Stimulated activated CD4-positive, alpha-beta T cell treated with anti-CD3 and anti-CD28 coated beads, Interleukin-15, amount 100 ng/mL, for 48 hours (primary cell): ENCODE results near the gene LRRC4C.

Source experiments
- DNase-seq, 2 donors: peaks; one replicate each; pipeline ENCODE4 v3.0.0-alpha.2; 2020; ENCODE audit warnings: low read depth in 2 of 2

LRRC4C gene

DNA sequence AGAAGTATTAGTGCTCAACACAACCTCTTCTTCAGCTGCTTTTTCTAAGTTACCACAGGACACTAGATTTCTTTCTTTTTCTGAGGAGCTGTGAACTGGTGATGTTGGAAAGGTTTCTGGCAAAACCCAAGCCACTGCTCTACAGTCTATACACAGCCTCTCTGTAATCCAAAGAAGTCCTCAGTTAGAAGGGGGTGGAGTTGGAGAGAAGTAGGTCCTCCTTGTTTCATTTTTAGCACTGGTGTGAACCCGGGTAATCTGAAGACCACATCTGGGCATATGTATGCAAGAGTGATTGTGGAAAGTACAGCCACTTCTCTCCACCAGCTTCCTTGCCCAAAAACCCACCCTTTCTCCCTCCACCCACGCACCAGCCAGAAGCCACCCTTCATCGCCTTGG is 1168.1 kb downstream of the LRRC4C start:
- DNase-seq, result no peak

DNA sequence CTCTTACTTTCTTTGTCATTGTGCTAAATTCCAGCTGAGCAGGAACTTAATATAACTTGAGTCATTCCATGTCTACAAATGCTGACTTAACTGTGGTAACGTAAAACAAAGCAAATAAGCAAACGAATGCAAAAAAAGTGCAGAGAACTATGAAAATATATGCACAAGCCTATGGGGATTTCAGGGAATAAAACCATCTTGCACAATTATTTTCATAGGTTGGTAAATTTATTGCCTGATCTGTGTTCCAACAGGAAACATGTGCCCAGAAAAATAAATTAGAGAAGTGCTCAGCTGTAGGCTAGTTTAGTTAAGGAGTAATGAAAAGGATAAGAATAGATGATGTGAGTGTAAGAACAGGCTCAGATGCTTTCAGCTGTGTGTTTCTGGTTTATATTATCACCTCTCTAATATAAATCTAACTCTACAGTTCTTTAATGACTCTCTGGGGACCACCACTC is 1169.3 kb downstream of the LRRC4C start:
- no peak for DNase-seq

DNA sequence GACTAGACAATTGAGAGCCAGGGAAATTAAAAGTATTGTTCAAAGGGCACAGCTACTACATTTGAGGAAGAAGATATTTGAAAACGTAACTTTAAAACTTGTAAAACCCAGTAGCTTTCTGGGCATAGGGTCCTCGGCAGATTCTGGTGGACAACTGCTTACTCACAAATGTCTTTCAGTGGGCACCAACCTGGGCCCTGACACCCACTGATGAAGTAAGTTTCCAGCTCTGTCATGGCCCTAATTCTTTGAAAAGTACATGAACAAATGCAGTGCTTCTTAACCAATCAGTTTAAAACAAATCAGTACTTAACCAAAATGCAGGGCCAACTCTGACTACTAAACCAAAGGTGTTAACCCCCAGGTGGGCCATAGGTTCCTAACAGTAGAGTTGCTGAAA is 1170.1 kb downstream of the LRRC4C start:
- no peak for DNase-seq

DNA sequence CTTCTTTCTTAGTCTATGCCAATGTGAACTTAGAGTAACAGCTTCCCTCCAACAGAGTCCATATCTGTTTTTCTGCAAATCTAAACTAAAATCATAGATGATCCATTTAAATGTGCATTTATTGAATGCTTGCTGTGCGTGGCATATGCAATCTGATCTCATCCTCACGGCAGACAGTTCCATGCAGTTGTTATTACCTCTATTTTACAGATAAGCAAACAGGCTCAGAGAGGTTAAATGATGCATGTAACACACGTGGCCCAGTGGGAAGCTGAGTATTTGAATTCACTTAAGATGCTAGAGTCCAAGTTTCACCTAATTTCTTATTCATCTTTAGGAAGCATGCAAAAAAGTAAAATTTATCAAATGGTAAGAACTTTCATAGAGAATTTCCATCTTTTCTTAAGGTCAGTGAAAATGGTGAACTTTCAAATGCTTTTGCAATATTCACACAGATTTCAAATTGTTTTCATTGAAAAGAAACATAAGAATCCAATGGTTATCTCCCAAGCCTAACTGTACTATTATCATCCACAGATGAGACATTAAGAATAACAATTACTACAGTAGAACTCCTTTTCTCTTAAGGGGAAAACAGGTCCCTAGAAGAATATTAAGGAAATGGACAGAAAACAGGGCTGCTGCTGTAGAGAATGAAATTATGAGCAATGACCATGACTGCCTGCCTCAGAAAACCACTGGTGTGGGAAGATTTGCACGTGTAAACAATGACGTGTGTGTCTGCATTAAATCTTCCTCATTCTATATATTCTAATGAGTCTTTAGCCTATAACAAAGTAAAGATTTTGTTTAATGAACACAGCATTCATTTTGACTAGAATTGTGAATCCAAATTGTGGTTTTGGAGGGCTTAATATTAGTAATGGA is 1171.3 kb downstream of the LRRC4C start:
- no peak for DNase-seq

DNA sequence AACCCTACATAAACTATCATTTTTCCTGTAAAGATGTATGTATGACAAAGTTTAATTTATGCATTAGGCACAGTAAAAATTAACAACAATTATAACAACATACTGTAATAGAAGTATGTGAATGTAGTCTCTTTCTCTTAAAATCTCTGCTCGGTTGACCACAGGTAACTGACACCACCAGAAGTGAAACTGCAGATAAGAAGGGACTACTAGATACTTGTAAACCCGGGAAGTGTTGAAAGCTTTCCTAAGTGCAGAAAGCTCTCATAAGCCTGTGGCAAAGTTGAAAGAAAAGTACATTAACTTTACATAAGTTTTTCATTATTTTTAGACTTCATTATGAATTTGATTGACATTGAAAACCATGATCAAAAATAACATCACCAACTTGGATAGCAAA is 1173.3 kb downstream of the LRRC4C start:
- no peak for DNase-seq

DNA sequence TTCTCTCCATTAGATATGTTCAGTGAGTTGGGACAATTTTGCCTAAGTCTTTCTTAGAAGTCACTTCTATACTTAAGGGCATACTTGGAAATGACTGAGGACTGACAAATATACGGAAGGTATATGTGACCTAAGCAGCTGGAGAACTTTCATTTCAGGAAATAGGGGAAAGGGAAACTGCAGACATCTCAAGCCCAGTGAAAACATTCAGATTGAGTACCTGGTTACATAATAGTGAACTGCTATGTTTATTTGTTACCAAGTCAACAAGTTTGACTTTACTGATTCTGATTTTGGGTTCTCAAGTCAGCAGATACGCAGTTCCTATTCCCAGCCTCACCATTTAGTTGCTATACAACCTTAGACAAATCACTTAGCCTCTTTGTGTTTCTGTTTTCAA is 1173.9 kb downstream of the LRRC4C start:
- no peak for DNase-seq

DNA sequence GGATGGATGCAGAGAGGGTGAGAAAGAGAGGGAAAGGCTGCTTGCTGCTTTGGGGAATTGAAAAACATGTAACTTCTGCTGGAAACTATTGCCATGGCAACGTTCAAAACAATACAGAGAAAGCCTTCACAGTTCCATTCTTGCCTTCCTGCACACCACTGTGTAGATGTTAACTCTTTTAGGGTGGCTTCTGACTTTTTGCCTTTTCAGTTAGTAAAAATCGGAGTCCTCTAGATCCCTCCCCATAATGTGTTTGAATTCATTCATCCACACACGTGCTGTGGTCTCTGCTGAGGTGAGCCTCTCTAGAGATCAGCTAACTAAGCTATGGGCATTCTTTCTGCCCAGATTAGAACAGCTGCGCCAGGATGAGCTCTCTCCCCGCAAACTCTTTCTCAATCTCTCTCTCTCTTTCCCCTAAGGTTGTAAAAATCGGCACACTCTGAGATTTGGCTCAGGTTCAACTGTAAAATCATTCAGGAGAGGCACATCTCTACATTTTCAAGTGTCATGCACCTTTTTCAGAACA is 1178.3 kb downstream of the LRRC4C start:
- no peak for DNase-seq

DNA sequence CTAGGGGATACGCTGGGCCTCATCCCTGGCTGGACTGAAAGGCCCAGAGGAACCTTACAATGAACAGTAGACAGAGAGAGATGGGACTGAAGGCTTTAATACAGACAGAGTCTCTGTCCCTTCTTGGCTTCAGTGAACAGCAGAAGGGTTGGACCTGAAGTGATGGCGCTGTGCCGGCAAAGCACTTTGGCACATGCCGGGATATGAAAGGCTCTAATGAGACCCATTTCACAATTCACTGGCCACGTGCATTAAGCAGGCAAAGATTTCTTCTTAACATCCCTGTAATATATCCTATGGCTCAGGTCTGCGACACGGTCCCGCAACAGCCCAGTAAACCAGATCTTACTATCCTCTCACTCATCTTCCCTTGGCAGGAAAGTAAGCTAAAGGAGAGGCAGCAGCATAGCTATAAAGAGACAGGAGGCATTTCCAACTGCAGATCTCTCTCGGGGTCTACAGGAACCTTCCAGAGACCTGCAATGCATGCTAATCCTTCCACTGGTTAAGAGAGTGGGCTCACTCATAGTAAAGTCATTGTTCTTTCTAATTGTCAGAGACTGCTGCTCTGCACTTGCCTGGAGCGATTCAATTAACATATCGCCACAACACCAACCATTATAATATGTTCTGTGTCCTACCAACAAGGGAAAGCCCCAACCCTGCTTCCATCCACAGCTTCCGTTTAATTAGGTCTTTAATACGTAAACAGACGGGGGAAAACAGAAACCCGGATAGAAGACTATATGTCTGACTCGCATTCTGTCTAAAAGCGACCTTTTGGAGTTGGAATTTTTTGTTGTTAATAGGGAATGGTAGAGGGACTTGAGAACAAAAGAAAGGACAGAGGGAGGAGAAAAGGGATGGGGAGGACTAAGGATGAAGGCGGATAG is 1179.0 kb downstream of the LRRC4C start:
- no peak for DNase-seq

DNA sequence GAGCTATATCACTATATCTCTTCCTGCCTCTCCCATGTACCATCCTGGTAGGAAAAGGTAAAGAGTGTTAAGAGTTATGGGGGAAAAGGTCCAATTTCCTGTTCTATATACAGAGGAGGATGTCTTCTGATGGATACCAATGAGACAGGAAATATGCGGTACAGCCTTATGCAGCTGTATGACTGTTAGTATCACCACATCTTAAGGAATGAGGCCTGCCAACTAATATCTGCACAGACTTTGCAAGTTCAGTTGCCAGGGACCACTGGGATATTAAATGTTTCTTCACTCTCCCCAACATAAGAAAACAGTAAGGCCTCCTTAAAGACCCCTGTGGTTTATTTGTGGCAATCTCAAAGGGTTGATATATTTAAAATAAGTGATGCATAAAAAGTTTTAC is 1182.5 kb downstream of the LRRC4C start:
- no peak for DNase-seq

DNA sequence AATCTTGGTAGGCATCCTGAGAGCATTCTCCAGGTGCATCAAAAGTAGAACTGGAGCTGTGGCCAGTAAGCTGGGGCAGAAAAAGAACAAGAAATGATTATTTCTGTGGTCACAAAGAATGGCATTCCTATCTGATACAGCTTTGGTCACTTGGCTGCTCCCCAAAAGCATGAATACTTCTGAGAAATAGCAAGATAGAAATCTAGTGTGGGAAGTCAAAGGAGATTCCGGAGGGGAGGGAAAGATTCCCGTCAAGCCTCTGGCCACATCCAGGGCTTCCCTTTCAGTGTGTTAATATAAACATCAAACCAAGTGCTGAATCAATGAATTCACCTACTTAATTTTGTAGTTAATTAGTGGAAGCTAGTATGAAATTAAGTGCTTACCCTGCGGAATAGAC is 1185.4 kb downstream of the LRRC4C start:
- DNase-seq, result no peak

DNA sequence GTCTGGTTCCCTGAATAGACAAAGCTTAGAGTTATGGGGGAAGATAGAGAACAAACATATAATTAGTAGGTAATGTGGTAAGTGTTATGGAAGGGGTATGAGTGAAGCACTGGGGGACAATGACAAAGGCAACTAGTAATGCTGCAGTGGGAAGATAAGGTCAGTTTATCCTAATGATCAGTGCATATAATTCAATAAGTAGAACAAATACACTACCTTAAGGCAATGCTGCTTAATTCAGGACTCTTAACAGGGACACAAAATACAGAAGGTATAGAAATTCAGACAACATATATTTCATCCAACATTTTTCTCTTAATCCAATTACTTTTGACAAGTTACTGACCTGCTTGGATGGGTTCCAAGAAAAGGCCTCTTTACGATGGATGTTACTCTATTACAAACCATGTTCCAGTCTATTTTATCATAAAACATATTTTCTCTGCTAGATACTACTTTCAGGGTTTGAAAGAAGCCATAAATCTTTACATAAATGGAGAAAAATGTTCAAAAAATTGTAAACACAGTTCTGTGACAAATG is 1186.2 kb downstream of the LRRC4C start:
- DNase-seq, result no peak

DNA sequence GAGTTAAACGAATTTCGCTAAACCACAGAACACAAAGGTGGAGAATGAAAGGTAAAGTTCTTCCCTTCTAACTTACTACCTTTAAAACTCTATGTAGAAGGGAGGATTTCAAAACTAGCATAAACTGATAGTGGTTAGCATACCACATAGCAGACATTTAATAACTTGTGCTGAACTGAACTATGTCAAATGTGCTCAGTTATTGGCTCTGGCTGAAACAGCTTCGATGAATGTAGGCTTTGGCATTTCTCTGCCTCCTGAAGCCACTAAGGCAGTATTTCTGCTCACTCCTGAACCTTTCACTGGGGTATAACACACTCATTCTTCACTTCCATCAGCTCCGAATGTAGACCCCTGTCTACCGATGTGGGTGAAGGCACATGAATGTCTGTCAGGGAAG is 1188.1 kb downstream of the LRRC4C start:
- no peak for DNase-seq

DNA sequence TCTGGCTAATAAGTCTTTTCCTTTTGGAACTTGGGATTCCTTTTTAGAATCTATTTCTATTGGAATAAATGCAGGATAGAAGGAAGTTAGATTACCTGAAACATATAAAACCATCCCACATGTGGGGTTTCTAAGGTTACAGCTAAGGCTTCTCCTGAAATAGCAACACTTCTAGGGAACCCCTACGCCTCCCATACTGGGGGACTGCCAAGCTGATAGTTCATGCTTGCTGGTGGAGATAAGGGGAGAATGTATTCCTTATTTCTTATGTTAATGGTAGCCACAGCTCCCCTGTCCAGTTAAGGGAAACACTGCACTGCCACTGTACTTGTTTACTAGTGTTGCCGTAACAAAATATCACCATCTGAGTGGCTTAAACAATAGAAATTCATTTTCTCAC is 1189.6 kb downstream of the LRRC4C start:
- DNase-seq, result no peak

DNA sequence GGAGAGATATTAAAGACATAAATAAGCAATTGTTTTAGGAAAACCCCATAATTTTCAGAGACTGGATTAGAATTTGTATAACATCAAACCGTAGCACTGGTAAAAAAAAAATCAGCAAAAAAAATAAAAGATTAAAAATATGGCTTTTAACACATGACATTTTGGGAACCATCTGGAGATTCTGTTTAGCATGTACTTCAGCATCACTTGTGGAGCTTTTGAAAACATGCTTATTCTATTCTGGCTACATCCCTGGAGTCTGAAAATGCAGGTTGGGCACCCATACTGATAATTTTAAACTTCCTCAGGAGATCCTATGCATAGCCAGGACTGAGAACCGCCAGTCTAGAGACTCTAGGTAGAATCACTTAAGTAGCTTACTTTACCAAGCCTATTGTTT is 1190.9 kb downstream of the LRRC4C start:
- DNase-seq, result no peak

DNA sequence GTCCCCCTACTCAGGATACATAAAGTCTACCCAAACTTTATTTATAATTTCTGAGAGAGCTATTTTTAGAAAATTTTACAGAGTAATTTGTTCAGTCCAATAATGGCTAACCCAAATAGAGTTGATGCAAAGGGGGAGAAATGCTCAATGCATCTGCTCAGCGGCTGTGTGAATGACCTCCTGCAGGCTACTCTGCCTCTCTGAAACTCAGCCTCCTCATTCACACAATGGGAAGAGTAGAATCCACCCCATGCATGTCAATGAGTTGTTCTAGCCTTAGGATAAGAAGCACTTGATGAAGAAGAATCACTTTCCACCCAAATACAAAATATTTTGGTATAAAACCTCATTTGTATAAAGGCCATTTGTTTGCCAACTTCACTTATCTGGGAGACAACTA is 1204.0 kb downstream of the LRRC4C start:
- DNase-seq, result no peak

DNA sequence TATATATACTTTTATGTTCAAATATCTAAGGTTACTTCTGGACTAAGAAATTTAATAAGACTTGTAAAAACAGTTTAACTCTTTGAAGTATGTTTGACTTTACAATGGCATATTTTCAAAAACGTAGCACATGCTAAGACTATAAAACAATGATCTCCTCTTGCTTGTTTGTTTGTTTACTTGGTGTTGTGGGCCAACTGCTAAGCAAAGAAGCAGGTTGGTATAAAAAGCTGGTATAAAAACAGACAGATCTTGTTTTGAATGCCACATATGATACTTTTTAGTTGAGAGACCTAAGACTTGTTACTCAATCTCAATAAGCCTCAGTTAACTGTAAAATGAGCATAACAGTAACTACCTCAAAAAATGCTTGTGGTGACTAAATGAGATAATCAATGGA is 1206.3 kb downstream of the LRRC4C start:
- no peak for DNase-seq

DNA sequence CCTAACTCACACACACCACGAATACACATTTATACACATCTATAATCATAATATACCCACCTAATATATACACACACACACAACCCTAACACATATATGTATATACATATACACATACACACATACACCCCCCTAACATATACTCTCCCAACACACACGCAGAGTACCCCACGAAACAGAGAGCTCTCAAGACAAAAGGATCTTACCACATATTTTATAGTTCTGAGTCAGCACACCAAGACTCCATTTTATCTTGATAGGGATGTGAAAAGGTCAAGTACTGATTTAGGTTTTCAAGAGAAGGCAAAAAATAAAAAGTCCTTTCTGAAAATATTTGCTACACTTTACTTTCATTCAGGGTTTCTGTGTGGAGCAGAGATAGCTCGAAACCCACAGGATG is 1207.2 kb downstream of the LRRC4C start:
- no peak for DNase-seq

DNA sequence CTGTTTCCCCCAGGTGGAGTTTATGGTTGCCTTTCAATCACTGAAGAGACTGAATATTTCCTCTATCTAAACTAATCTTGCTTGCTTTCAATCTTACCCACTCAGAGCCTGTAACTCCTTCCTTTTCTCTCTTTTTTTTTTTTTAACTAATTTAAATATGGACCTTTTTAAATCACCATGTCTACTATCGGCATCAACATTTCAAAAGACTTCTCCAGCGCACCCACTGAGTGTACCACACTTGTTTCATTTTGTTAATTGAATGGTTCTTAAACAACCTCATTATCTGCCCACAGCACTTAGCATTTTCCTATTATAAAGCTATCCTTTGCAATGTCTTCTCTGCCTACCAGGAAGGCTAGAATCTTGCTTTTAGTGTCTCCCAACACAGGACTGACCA is 1212.5 kb downstream of the LRRC4C start:
- DNase-seq, result no peak

DNA sequence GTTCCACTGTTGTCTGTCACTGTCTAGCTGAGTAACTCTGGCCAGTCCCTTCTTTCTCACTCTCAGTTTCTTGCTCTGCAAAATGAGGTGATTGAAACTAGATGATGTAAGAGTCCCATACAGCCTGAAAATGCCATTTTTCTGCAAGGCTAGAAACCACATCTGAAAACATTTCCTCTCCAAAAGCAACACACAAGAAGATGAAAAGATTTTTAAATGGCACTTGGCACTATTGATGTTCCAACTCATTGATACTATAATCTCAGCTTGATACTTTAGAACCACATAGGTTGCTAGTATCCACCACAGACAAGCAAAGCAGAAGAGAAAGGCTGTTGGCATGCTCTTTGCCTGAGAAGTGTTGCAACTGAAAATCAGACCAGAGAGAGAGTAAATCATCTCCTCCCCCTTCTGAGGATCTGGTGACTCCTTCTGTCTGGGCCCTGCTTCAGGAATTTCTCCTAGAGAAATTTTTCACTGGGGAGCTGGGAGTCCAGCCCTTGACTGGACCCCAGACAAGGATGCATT is 1217.9 kb downstream of the LRRC4C start:
- DNase-seq, result no peak

DNA sequence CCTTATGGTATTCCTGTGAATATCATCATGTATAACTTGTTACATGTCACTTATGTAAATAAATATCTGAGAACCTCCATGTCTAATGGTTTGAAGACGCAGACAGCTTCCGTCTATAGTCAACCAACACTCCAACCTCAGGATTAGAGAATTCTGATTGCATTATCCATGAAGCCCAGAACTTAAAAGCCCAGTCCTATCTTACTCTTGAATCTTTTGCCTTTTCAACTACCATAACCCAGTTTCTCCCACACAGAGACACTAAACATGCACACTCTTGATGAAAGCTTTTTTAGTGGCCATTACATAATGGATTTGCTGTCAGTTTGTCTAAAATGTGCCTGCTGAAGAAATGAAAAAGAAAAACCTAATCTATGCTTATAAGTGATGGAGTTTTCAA is 1219.2 kb downstream of the LRRC4C start:
- DNase-seq, result no peak

DNA sequence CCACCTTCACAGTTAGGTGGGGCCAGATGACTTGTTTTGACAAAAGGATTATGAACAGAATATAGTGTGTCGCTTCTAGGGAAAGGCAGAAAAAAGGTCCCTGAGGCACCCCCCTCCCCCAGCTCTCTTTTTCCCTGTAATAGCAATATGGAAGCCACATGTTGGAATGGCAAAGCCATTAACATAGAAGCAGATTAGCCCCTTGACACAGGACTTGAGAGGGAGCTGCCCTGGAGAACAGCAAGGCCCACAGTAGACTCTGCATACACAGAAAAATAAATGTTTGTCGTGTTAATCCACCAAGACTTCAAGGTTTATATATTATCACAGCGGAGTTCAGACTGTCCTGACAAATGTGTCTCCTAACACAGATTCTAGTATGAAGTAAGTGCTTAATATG is 1222.9 kb downstream of the LRRC4C start:
- DNase-seq, result no peak

DNA sequence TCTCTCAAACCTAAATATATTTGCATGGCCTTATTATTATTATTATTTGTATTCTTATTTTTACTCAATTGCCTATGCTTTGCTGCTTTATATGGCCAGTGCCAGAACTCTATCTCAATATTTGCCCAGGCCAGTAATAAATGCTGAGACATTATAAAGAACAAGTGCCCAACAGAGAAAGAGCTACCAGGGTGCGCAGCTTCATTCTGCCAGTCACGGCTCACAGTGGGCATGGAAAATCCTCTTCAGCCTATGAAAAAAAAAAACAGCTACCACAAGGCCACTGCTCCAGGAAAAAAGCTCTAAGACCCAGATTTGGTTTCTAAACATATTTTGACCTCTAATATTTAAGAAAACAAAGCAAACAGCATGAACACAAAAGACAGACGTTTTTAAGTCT is 1223.6 kb downstream of the LRRC4C start:
- no peak for DNase-seq
